ENCODE measurements around the gene IL22RA1.

IL22RA1 gene

DNA sequence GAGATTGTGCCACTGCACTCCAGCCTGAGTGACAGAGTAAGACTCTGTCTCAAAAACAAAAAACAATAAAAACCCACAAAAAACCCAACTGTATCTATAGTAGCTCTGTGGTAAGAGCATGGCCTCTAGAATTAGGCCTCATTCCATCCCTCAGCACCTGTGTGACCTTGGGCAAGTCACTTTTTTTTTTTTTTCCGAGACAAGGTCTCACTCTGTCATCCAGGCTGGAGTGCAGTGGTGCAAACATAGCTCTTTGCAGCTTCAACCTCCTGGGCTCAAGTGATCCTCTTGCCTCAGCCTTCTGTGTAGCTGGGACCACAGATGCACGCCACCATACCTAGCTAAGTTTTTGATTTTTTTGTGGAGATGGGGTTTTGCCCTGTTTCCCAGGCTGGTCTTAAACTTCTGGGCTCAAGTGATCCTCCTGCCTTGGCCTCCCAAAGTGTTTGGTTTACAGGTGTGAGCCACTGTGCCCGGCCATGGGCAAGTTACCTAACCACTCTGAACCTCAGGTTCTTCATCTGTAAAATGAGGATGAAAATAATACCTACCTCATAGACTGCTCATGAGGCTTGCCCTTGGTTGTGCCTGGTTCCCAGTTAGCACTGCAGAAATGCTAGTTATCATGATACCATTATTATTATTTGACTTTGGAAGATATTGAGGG lies 15.7 kb downstream of the IL22RA1 start:
- peaks cover 0 to 9% (median 9%) of the 10 kb centered on the region in 3 donors for H3K9me3 ChIP-seq
- peaks cover 0 to 8% (median 3%) of the 10 kb centered on the region in 4 donors for H3K4me1 ChIP-seq
- no peak overlapping the region for H3K4me3 ChIP-seq
- H3K27ac ChIP-seq: no peak overlapping the region
- no peak for DNase-seq
- no peaks in the 10 kb centered on the region for H3K27me3 ChIP-seq
- intact Hi-C loops (cut with DNase I; ENCODE audit: low total_unique reads): no loop called here
- TF ChIP-seq, protein P1, sequence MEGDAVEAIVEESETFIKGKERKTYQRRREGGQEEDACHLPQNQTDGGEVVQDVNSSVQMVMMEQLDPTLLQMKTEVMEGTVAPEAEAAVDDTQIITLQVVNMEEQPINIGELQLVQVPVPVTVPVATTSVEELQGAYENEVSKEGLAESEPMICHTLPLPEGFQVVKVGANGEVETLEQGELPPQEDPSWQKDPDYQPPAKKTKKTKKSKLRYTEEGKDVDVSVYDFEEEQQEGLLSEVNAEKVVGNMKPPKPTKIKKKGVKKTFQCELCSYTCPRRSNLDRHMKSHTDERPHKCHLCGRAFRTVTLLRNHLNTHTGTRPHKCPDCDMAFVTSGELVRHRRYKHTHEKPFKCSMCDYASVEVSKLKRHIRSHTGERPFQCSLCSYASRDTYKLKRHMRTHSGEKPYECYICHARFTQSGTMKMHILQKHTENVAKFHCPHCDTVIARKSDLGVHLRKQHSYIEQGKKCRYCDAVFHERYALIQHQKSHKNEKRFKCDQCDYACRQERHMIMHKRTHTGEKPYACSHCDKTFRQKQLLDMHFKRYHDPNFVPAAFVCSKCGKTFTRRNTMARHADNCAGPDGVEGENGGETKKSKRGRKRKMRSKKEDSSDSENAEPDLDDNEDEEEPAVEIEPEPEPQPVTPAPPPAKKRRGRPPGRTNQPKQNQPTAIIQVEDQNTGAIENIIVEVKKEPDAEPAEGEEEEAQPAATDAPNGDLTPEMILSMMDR (IDR thresholded peaks at IDR 0.05): no peak
- H3K36me3 ChIP-seq: peaks cover 0 to 5% (median 0%) of the 10 kb centered on the region in 3 donors

DNA sequence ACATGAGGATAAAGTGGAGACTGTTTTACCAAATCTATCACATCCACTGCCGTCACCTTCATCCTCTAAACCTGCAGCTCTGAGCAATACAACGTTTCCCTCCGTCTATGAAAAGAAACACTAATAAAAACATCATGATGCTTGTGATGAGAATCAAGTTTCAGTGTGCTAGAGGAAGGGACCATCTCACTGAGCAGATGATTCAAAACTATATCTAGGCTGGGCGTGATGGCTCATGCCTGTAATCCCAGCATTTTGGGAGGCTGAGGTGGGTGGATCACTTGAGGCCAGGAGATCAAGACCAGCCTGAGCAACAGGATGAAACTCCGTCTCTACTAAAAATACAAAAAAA lies 16.3 kb downstream of the IL22RA1 start:
- H3K27ac ChIP-seq: no peak overlapping the region
- DNase-seq: no peak
- peaks cover 0 to 9% (median 9%) of the 10 kb centered on the region in 3 donors for H3K9me3 ChIP-seq
- H3K27me3 ChIP-seq: no peaks in the 10 kb centered on the region
- H3K4me1 ChIP-seq: peaks cover 0 to 8% (median 3%) of the 10 kb centered on the region in 4 donors
- TF ChIP-seq, protein P1 (IDR thresholded peaks at IDR 0.05): no peak
- intact Hi-C loops (cut with DNase I; ENCODE audit: low total_unique reads): no loop called here
- no peak overlapping the region for H3K4me3 ChIP-seq
- H3K36me3 ChIP-seq: peaks cover 0 to 5% (median 0%) of the 10 kb centered on the region in 3 donors

DNA sequence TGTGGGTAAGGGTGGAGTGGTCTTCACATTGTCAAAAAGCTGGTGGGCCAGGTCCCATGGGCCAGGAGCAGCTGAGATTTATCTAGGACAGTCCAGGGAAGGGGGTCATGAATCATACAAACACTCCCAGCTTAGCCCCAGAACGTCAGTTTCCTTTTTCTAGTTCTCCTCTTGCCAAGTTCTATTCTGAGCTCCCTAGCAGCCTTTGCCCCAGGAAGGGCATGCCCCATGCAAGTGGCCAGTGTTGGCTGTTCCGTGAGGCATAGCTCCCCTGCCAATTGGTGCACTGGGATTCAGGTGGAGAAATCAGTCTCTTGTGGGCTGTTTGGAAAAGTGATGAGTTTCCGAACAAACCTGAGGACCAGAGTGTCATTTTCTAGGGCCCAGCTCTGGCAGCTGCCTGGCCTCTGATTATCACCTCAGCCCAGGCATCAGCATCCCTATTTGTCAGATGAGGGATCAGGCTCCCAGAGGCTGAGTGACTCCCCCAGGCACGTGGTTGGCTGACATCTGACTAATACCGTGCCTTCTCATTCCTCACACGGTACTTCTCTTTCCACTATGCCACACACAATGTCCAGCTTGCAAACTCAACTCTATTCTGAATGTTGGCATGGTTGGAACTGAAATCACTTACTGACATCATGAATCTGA lies 16.8 kb downstream of the IL22RA1 start:
- intact Hi-C loops (cut with DNase I; ENCODE audit: low total_unique reads): no loop called here
- Histone ChIP-seq H3K4me1 (peaks cover 0 to 8% (median 3%) of the 10 kb centered on the region in 4 donors), H3K4me3 (no peak overlapping the region), H3K27ac (no peak overlapping the region), H3K9me3 (peaks cover 0 to 9% (median 9%) of the 10 kb centered on the region in 3 donors), H3K27me3 (no peaks in the 10 kb centered on the region), H3K36me3 (peaks cover 0 to 5% (median 0%) of the 10 kb centered on the region in 3 donors)
- TF ChIP-seq, protein P1 (IDR thresholded peaks at IDR 0.05): no peak
- no peak for DNase-seq

DNA sequence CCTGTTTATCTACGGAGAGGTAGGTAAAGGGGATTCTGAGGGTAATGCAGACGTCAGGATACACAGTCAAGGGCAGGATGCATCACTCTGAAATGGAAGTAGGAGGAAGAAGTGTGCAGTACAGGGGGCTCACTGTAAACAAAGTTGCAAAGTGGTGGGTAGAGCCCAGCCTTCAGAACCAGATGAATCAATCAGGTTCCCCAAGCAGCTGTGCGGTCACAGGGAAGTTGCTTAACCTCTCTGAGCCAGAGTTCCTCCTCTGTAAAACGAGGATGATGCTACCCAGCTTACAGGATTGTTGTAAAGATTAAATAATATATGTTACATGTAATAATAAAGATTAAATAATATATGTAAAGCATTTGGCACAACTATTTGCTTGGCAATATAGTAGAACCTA lies 17.5 kb downstream of the IL22RA1 start:
- H3K4me1 ChIP-seq: peaks cover 0 to 8% (median 5%) of the 10 kb centered on the region in 4 donors
- peaks cover 0 to 5% (median 4%) of the 10 kb centered on the region in 3 donors for H3K9me3 ChIP-seq
- H3K27ac ChIP-seq: no peak overlapping the region
- H3K27me3 ChIP-seq: no peaks in the 10 kb centered on the region
- H3K36me3 ChIP-seq: peaks cover 0 to 4% (median 0%) of the 10 kb centered on the region in 3 donors
- intact Hi-C loops (cut with DNase I; ENCODE audit: low total_unique reads): no loop called here
- DNase-seq: no peak
- TF ChIP-seq, protein P1 (IDR thresholded peaks at IDR 0.05): no peak
- H3K4me3 ChIP-seq: no peak overlapping the region

DNA sequence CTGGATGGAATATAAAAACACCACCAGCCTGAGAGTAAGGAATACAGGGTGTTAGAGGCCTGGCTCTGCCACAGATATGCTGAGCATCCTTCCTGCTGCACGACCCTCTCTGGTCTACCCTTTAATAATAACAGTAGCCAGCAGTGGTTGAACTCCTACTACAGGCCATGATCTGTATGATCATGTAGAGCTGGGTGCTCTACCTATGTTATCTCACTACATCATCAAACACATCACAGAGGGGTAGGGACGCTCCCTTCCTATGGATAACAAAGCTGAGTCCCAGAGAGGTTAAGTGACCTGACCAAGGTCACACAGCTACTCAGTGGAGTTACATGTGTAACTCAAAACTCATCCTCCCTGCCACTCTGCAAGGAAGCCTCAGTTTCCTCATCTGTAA lies 18.0 kb downstream of the IL22RA1 start:
- Histone ChIP-seq H3K4me3 (no peak overlapping the region), H3K4me1 (peaks cover 0 to 11% (median 8%) of the 10 kb centered on the region in 4 donors), H3K27me3 (no peaks in the 10 kb centered on the region), H3K27ac (no peak overlapping the region), H3K36me3 (no peaks in the 10 kb centered on the region), H3K9me3 (peaks cover 0 to under 1% (median under 1%) of the 10 kb centered on the region in 3 donors)
- intact Hi-C loops (cut with DNase I; ENCODE audit: low total_unique reads): no loop called here
- DNase-seq: no peak
- TF ChIP-seq, protein P1 (IDR thresholded peaks at IDR 0.05): no peak

Data from tibial artery (tissue), 4 donors.